Parathyroid adenoma (tissue), 2 donors: ENCODE measurements around the gene KIZ.

Source experiments
- H2AFZ ChIP-seq: fragments of 300-600 bp; sonication (generic); one replicate; pipeline ENCODE4 v1.7.0; 2017; ENCODE audit warnings: antibody characterized with exemption, mild to moderate bottlenecking
- H3K27ac ChIP-seq: fragments of 300-600 bp; sonication (generic); one replicate; pipeline ENCODE4 v1.7.0; 2017
- H3K27me3 ChIP-seq: fragments of 300-600 bp; sonication (generic); one replicate; pipeline ENCODE4 v1.7.0; 2017; ENCODE audit warnings: low read length; ENCODE audit not compliant: control insufficient read depth, insufficient read depth
- H3K36me3 ChIP-seq: fragments of 300-600 bp; sonication (generic); one replicate; pipeline ENCODE4 v1.7.0; 2017; ENCODE audit warnings: low read length; ENCODE audit not compliant: control insufficient read depth, insufficient read depth
- H3K4me1 ChIP-seq: fragments of 300-600 bp; sonication (generic); one replicate; pipeline ENCODE4 v1.7.0; 2017; ENCODE audit warnings: control low read depth
- H3K4me2 ChIP-seq: fragments of 300-600 bp; sonication (generic); one replicate; pipeline ENCODE4 v1.7.0; 2017; ENCODE audit warnings: low read length
- H3K4me3 ChIP-seq: fragments of 300-600 bp; sonication (generic); one replicate; pipeline ENCODE4 v1.7.0; 2017; ENCODE audit warnings: low read depth, low read length
- H3K79me2 ChIP-seq: fragments of 300-600 bp; sonication (generic); one replicate; pipeline ENCODE4 v1.7.0; 2017; ENCODE audit warnings: control low read depth
- H3K9ac ChIP-seq: fragments of 300-600 bp; sonication (generic); one replicate; pipeline ENCODE4 v1.7.0; 2017; ENCODE audit warnings: mild to moderate bottlenecking
- H3K9me3 ChIP-seq: fragments of 300-600 bp; sonication (generic); one replicate; pipeline ENCODE4 v1.7.0; 2017; ENCODE audit warnings: low read length; ENCODE audit not compliant: control insufficient read depth
- CTCF ChIP-seq: fragments of 300-600 bp; sonication (generic); IDR thresholded peaks from one replicate; pipeline ENCODE4 v1.7.0; 2017; ENCODE audit warnings: antibody characterized with exemption, mild to moderate bottlenecking
- donor health status: primary hyperparathyroidism.

KIZ gene

GRCh38 chr20:21214431-21214830 is 88.5 kb downstream of the KIZ start:
- H3K9ac ChIP-seq = no peak overlapping the region
- TF ChIP-seq CTCF = no peak
- H3K9me3 ChIP-seq = no peaks in the 10 kb centered on the region
- H3K36me3 ChIP-seq = no peaks in the 10 kb centered on the region
- H3K27ac ChIP-seq = no peak overlapping the region
- no peak overlapping the region for H2AFZ ChIP-seq
- no peaks in the 10 kb centered on the region for H3K27me3 ChIP-seq
- no peak overlapping the region for H3K4me2 ChIP-seq
- no peaks in the 10 kb centered on the region for H3K4me1 ChIP-seq
- H3K79me2 ChIP-seq = no peaks in the 10 kb centered on the region
- H3K4me3 ChIP-seq = no peak overlapping the region

- no peak for TF ChIP-seq CTCF
These were observed 93.8 kb downstream of the KIZ start for GRCh38 chr20:21219686-21220085.

GRCh38 chr20:21224217-21224616 is 98.3 kb downstream of the KIZ start:
- no peak for TF ChIP-seq CTCF
- no peak overlapping the region for H3K27ac ChIP-seq
- no peaks in the 10 kb centered on the region for H3K36me3 ChIP-seq

More at GRCh38 chr20:21219686-21220085, 93.8 kb downstream of the KIZ start:
- H3K27ac ChIP-seq = no peak overlapping the region
- H3K79me2 ChIP-seq = no peaks in the 10 kb centered on the region
- H3K9me3 ChIP-seq = no peaks in the 10 kb centered on the region
- no peak overlapping the region for H3K4me2 ChIP-seq
- H3K9ac ChIP-seq = no peak overlapping the region
- H3K36me3 ChIP-seq = no peaks in the 10 kb centered on the region
- H3K4me3 ChIP-seq = no peak overlapping the region
- no peaks in the 10 kb centered on the region for H3K27me3 ChIP-seq
- H2AFZ ChIP-seq = no peak overlapping the region
- no peaks in the 10 kb centered on the region for H3K4me1 ChIP-seq

GRCh38 chr20:21225215-21225947 is 99.5 kb downstream of the KIZ start:
- H3K9me3 ChIP-seq = no peaks in the 10 kb centered on the region
- H3K9ac ChIP-seq = no peak overlapping the region
- H3K27me3 ChIP-seq = no peaks in the 10 kb centered on the region
- H3K27ac ChIP-seq = no peak overlapping the region
- no peaks in the 10 kb centered on the region for H3K4me1 ChIP-seq
- no peak overlapping the region for H3K4me2 ChIP-seq
- no peak overlapping the region for H2AFZ ChIP-seq
- no peak overlapping the region for H3K4me3 ChIP-seq
- no peaks in the 10 kb centered on the region for H3K36me3 ChIP-seq
- no peaks in the 10 kb centered on the region for H3K79me2 ChIP-seq
- no peak for TF ChIP-seq CTCF

More at GRCh38 chr20:21224217-21224616, 98.3 kb downstream of the KIZ start:
- Histone ChIP-seq H3K4me3 (no peak overlapping the region), H3K27me3 (no peaks in the 10 kb centered on the region), H3K4me2 (no peak overlapping the region), H3K79me2 (no peaks in the 10 kb centered on the region), H3K9me3 (no peaks in the 10 kb centered on the region), H3K4me1 (no peaks in the 10 kb centered on the region), H3K9ac (no peak overlapping the region), H2AFZ (no peak overlapping the region)

GRCh38 chr20:21228511-21228910 is 102.6 kb downstream of the KIZ start:
- H3K27me3 ChIP-seq = no peaks in the 10 kb centered on the region
- no peak overlapping the region for H3K27ac ChIP-seq
- no peak overlapping the region for H2AFZ ChIP-seq
- H3K9me3 ChIP-seq = no peaks in the 10 kb centered on the region
- H3K79me2 ChIP-seq = no peaks in the 10 kb centered on the region
- TF ChIP-seq CTCF = no peak
- no peak overlapping the region for H3K4me2 ChIP-seq
- H3K4me3 ChIP-seq = no peak overlapping the region
- H3K4me1 ChIP-seq = no peaks in the 10 kb centered on the region
- no peak overlapping the region for H3K9ac ChIP-seq
- no peaks in the 10 kb centered on the region for H3K36me3 ChIP-seq
